ENCODE results near the gene ZNF750. TPM values are rescaled to one million over a fixed set of nuclear protein-coding genes. Genes with fewer than 3 reads are reported as not detected.

ZNF750 gene
- total and polyA plus RNA-seq, 10 of the 15 experiments (the other 5 are each of a cell fraction or from before 2014, with no cell fraction given): 0.06 TPM; not detected in 9

GRCh38 chr17:82870541-82870940 lies 30.7 kb upstream of the ZNF750 start:
- in situ Hi-C loops (cut with MboI): no loop called here
- Histone ChIP-seq H3K4me1 (ENCODE audit: control insufficient read depth, insufficient read depth, low read length) (peaks cover 59% of the 10 kb centered on the region), H3K27ac (ENCODE audit: control insufficient read depth, insufficient read depth) (peak overlapping the region; percentile 91), H2AFZ (ENCODE audit: control insufficient read depth, low read depth, low read length) (no peak overlapping the region), H3K36me3 (ENCODE audit: control insufficient read depth in 2 of 2, insufficient read depth in 2 of 2, low read length in 1 of 2) (peaks cover 14 to 28% of the 10 kb centered on the region in 2 experiments; a peak in 3 of 4 replicates), H3K4me2 (ENCODE audit: control insufficient read depth, insufficient read depth) (peak overlapping the region; percentile 88), H4K20me1 (ENCODE audit: control insufficient read depth, insufficient read depth) (no peaks in the 10 kb centered on the region), H3K27me3 (replicated peaks in 1 of 2; ENCODE audit: control insufficient read depth in 2 of 2, insufficient read depth in 2 of 2, low read length in 1 of 2) (no peaks in the 10 kb centered on the region), H3K79me2 (ENCODE audit: control insufficient read depth, insufficient read depth, low read length) (peaks cover 63% of the 10 kb centered on the region), H3K9ac (ENCODE audit: control insufficient read depth, insufficient read depth, low read length) (peak overlapping the region; percentile 50; the same call in 1 of the 2 replicates), H3K9me3 (replicated peaks; ENCODE audit: control insufficient read depth, insufficient read depth, low read length) (no peaks in the 10 kb centered on the region), H3K4me3 (no peak overlapping the region)
- DNase-seq (ENCODE audit: low read depth, low spot score) (no peak), ATAC-seq (no peak), FAIRE-seq (peak; percentile 81)
- ChIA-PET SMC1A (ENCODE audit: uncharacterized antibody, unreplicated experiment) (interaction anchor here (1.0 to 1.6 kb wide), 7 partner anchors 9 to 89 kb away, joined by 3 to 15 read pairs (median 3); no protein-coding TSS in a partner anchor), CTCF (interaction anchor here (0.9 to 3.1 kb wide), 6 partner anchors 10 to 89 kb away, joined by 3 to 13 read pairs (median 6); no protein-coding TSS in a partner anchor), RAD21 (ENCODE audit: unreplicated experiment) (interaction anchor here (1.8 to 3.1 kb wide), 2 partner anchors 11 to 89 kb away, joined by 13 to 30 read pairs; no protein-coding TSS in a partner anchor), POLR2A (interaction anchor here (0.5 to 2.8 kb wide), 4 partner anchors 8 to 27 kb away, joined by 3 to 17 read pairs (median 4); no protein-coding TSS in a partner anchor)
- WGBS (ENCODE audit: insufficient coverage, insufficient replicate concordance, low lambda C conversion rate, missing lambda C conversion rate): 98% methylated on average over 14 of the region's 14 CpGs
- TF ChIP-seq SREBF2 (IDR thresholded peaks at IDR 0.05; ENCODE audit: low read length): no peak
- no peak for TF ChIP-seq MYB (IDR thresholded peaks at IDR 0.05; ENCODE audit: borderline replicate concordance, low read depth, low read length)
- no peak for TF ChIP-seq MTA2 (IDR thresholded peaks at IDR 0.05; ENCODE audit: low read depth)
- TF ChIP-seq NFIC (IDR thresholded peaks at IDR 0.05; ENCODE audit: low read depth, low read length): no peak
- TF ChIP-seq YY1 (IDR thresholded peaks at IDR 0.05; ENCODE audit: low read depth, low read length): no peak
- TF ChIP-seq TARDBP (IDR thresholded peaks at IDR 0.05; ENCODE audit: borderline replicate concordance): no peak
- no peak for TF ChIP-seq NFXL1 (IDR thresholded peaks at IDR 0.05; ENCODE audit: borderline replicate concordance)
- TF ChIP-seq RELB (IDR thresholded peaks at IDR 0.05; ENCODE audit: low read depth): no peak
- no peak for TF ChIP-seq RUNX3 (IDR thresholded peaks at IDR 0.05; ENCODE audit: low read length)
- BruUV-seq (replicated peaks): TSS peak; percentile 76
- intact Hi-C loops (cut with micrococcal nuclease; ENCODE audit: unreplicated experiment): no loop called here
